Neuron (in vitro differentiated cells): ENCODE measurements around the gene TSPAN11.

Source experiments
- H2AFZ ChIP-seq: one replicate; pipeline ENCODE4 v1.6.1; 2013; ENCODE audit warnings: low read depth, mild to moderate bottlenecking, inconsistent platforms, low read length, moderate library complexity
- H3K27me3 ChIP-seq: one replicate; pipeline ENCODE4 v1.6.1; 2013; ENCODE audit warnings: low read length; ENCODE audit not compliant: insufficient read depth
- H3K36me3 ChIP-seq: one replicate; pipeline ENCODE4 v1.6.1; 2013; ENCODE audit warnings: low read length; ENCODE audit not compliant: insufficient read depth
- H3K4me1 ChIP-seq: one replicate; pipeline ENCODE4 v1.6.1; 2013; ENCODE audit warnings: low read length; ENCODE audit not compliant: insufficient read depth
- H3K4me3 ChIP-seq: 2 replicates; pipeline ENCODE4 v1.5.1; 2013; ENCODE audit warnings: mild to moderate bottlenecking, low read length, moderate library complexity
- H3K9me3 ChIP-seq: one replicate; pipeline ENCODE4 v1.6.1; 2013; ENCODE audit warnings: low read length

TSPAN11 gene

GRCh38 chr12:30900351-30900750 lies 26.2 kb upstream of the TSPAN11 start:
- Histone ChIP-seq H2AFZ (no peak overlapping the region), H3K27me3 (peaks cover 2% of the 10 kb centered on the region), H3K36me3 (no peaks in the 10 kb centered on the region), H3K9me3 (no peaks in the 10 kb centered on the region), H3K4me3 (no peak overlapping the region), H3K4me1 (no peaks in the 10 kb centered on the region)

GRCh38 chr12:30902001-30902400 lies 24.5 kb upstream of the TSPAN11 start:
- Histone ChIP-seq H3K4me3 (no peak overlapping the region), H3K27me3 (peaks cover 2% of the 10 kb centered on the region), H3K36me3 (no peaks in the 10 kb centered on the region), H3K4me1 (no peaks in the 10 kb centered on the region), H3K9me3 (no peaks in the 10 kb centered on the region), H2AFZ (no peak overlapping the region)

GRCh38 chr12:30902596-30902995 lies 24.0 kb upstream of the TSPAN11 start:
- no peaks in the 10 kb centered on the region for H3K4me1 ChIP-seq
- H2AFZ ChIP-seq, result no peak overlapping the region
- H3K27me3 ChIP-seq, result peaks cover 2% of the 10 kb centered on the region
- no peaks in the 10 kb centered on the region for H3K36me3 ChIP-seq
- no peak overlapping the region for H3K4me3 ChIP-seq
- no peaks in the 10 kb centered on the region for H3K9me3 ChIP-seq

GRCh38 chr12:30905463-30906009 lies 21.0 kb upstream of the TSPAN11 start:
- Histone ChIP-seq H3K9me3 (no peaks in the 10 kb centered on the region), H3K4me1 (no peaks in the 10 kb centered on the region), H2AFZ (no peak overlapping the region), H3K36me3 (no peaks in the 10 kb centered on the region), H3K27me3 (peaks cover 2% of the 10 kb centered on the region), H3K4me3 (no peak overlapping the region)

- no peak overlapping the region for H3K4me3 ChIP-seq
- H3K4me1 ChIP-seq, result peaks cover 4% of the 10 kb centered on the region
- no peaks in the 10 kb centered on the region for H3K36me3 ChIP-seq
- H3K9me3 ChIP-seq, result no peaks in the 10 kb centered on the region
- no peaks in the 10 kb centered on the region for H3K27me3 ChIP-seq
- H2AFZ ChIP-seq, result no peak overlapping the region
Observed at GRCh38 chr12:30908076-30908721, 18.3 kb upstream of the TSPAN11 start.

- no peak overlapping the region for H3K4me3 ChIP-seq
- H2AFZ ChIP-seq, result no peak overlapping the region
- H3K4me1 ChIP-seq, result peaks cover 6% of the 10 kb centered on the region
- no peaks in the 10 kb centered on the region for H3K36me3 ChIP-seq
- H3K9me3 ChIP-seq, result no peaks in the 10 kb centered on the region
- no peaks in the 10 kb centered on the region for H3K27me3 ChIP-seq
Observed at GRCh38 chr12:30908722-30909348, 17.7 kb upstream of the TSPAN11 start.

GRCh38 chr12:30909349-30910037 lies 17.1 kb upstream of the TSPAN11 start:
- H3K4me1 ChIP-seq, result peaks cover 6% of the 10 kb centered on the region
- H3K27me3 ChIP-seq, result no peaks in the 10 kb centered on the region
- H2AFZ ChIP-seq, result no peak overlapping the region
- H3K36me3 ChIP-seq, result no peaks in the 10 kb centered on the region
- H3K9me3 ChIP-seq, result no peaks in the 10 kb centered on the region
- H3K4me3 ChIP-seq, result no peak overlapping the region

GRCh38 chr12:30910038-30910350 lies 16.6 kb upstream of the TSPAN11 start:
- H3K4me1 ChIP-seq, result peaks cover 6% of the 10 kb centered on the region
- no peaks in the 10 kb centered on the region for H3K9me3 ChIP-seq
- no peak overlapping the region for H3K4me3 ChIP-seq
- no peaks in the 10 kb centered on the region for H3K27me3 ChIP-seq
- no peaks in the 10 kb centered on the region for H3K36me3 ChIP-seq
- H2AFZ ChIP-seq, result no peak overlapping the region

- no peak overlapping the region for H3K4me3 ChIP-seq
- H3K36me3 ChIP-seq, result no peaks in the 10 kb centered on the region
- H3K9me3 ChIP-seq, result no peaks in the 10 kb centered on the region
- H3K27me3 ChIP-seq, result no peaks in the 10 kb centered on the region
- H2AFZ ChIP-seq, result no peak overlapping the region
- H3K4me1 ChIP-seq, result peaks cover 6% of the 10 kb centered on the region
Observed at GRCh38 chr12:30911207-30911606, 15.3 kb upstream of the TSPAN11 start.

- Histone ChIP-seq H3K27me3 (no peaks in the 10 kb centered on the region), H2AFZ (no peak overlapping the region), H3K36me3 (no peaks in the 10 kb centered on the region), H3K4me3 (no peak overlapping the region), H3K9me3 (no peaks in the 10 kb centered on the region), H3K4me1 (peaks cover 6% of the 10 kb centered on the region)
Observed at GRCh38 chr12:30913323-30913722, 13.2 kb upstream of the TSPAN11 start.

GRCh38 chr12:30914986-30915591 lies 11.5 kb upstream of the TSPAN11 start:
- peaks cover 6% of the 10 kb centered on the region for H3K4me1 ChIP-seq
- no peak overlapping the region for H2AFZ ChIP-seq
- no peaks in the 10 kb centered on the region for H3K36me3 ChIP-seq
- no peak overlapping the region for H3K4me3 ChIP-seq
- H3K9me3 ChIP-seq, result no peaks in the 10 kb centered on the region
- no peaks in the 10 kb centered on the region for H3K27me3 ChIP-seq

- H3K4me1 ChIP-seq, result peaks cover 20% of the 10 kb centered on the region
- peaks cover 3% of the 10 kb centered on the region for H3K27me3 ChIP-seq
- no peaks in the 10 kb centered on the region for H3K36me3 ChIP-seq
- H3K9me3 ChIP-seq, result no peaks in the 10 kb centered on the region
- no peak overlapping the region for H2AFZ ChIP-seq
- no peak overlapping the region for H3K4me3 ChIP-seq
Observed at GRCh38 chr12:30923057-30923456, 3.5 kb upstream of the TSPAN11 start.

- Histone ChIP-seq H3K27me3 (peaks cover 3% of the 10 kb centered on the region), H3K9me3 (peaks cover 4% of the 10 kb centered on the region), H3K4me1 (peaks cover 27% of the 10 kb centered on the region), H2AFZ (peak overlapping the region; percentile 49), H3K36me3 (no peaks in the 10 kb centered on the region), H3K4me3 (peak overlapping the region; percentile 69)
Observed at GRCh38 chr12:30925607-30926242, 823 bp upstream of the TSPAN11 start.
